Stimulated activated CD8-positive, alpha-beta memory T cell treated with anti-CD3 and anti-CD28 coated beads, Interleukin-12 subunit alpha, Interleukin-12 subunit beta, amount 100 ng/mL, for 4 hours (primary cell): ENCODE measurements around the gene APOH.

ENCODE experiments used
- DNase-seq: peaks from one replicate; pipeline ENCODE4 v3.0.0-alpha.2; 2020; ENCODE audit warnings: low read depth

Gene APOH

GRCh38 chr17:66235377-66235994 lies 6.3 kb upstream of the APOH start:
- DNase-seq: no peak

DNA sequence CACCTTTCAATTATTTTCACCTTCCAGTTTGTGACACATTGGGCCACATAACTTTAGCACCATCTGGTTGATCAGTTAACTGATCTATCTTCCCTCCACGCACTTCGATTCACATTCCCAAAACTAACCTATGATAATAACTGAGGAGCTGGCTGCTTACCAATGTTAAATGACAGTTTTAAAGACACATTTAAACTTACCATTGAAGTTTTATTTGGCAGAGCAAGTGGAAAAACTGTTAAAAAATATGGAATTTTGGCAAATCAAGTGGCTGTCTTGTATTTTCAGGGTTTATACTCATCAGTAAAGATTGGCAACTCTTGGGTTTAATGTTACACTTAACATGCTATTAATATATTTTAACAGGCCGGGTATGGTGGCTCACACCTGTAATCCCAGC lies 5.4 kb upstream of the APOH start:
- no peak for DNase-seq

GRCh38 chr17:66233023-66233753 lies 4.0 kb upstream of the APOH start:
- no peak for DNase-seq

DNA sequence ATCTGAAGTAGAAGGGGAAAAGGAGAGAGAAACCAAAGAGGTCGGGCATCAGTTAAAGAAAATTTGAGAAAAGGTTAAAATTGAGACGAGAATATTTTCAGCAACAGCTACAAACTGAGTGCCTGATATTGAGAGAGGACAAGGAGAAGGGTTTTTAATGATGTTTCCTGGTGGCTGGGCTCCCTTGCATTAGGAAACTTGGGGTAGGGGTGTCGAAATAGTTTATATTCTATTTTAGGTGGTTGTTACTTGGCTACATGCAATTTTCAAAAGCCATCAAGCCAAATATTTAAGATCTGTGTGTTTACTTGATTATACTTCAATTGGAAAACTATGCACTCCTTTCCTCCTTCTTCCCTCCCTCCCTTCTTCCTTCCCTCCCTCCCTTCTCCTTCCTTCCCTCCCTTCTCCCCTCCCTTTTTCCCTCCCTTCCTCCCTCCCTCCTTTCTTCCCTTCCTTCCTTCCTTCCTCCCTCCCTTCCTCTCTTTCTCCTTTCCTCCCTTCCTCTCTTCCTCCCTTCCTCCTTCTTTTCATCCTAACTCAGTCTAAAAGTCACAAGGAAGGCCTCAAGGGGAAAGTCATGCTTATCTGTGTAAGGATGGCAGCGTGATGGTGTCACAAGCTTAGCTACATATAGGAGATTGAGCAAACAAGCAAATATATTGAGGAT lies 1.8 kb upstream of the APOH start:
- no peak for DNase-seq

GRCh38 chr17:66229783-66230538 lies 746 bp upstream of the APOH start:
- no peak for DNase-seq

DNA sequence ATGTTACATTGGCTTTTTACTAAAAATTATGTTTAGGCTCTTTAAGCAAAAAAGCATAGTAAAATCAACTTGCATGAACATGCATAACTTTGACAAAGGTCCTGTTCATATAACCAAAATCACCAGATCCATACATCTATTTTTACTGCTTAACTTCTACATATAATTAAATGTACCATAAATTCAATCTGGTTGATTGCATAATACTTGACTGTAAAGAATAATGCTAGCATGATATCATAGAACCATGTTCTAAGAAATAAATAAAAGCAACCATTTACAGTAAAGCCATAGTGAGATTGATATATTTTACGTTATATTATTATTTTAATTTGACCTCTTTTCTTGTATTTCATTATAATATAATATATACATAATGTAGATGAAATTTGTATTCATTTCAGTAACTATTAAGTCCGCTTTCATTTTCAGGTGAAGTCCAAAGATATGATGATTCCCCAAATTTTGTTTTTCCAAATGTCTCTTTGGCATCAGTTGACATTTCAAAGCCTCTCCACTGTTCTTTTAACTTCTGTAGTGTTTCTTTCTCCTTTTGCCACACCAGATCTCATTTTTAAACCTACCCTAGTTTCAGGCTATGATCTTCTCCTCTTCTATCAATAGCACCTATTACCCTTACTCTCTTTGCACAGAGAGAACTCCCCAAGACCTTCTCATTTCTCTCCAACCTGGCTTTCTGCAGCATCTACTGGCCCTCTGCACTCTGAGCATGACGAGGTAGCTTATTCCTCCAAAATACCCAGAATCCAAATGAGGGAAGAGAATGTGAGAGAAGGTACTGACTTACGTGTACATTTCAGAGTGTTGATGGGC lies 1.8 kb downstream of the APOH start:
- DNase-seq: no peak

- DNase-seq: no peak
Measured at GRCh38 chr17:66222798-66223350, 6.3 kb downstream of the APOH start.

- no peak for DNase-seq
Measured at GRCh38 chr17:66221755-66222530, 7.3 kb downstream of the APOH start.

DNA sequence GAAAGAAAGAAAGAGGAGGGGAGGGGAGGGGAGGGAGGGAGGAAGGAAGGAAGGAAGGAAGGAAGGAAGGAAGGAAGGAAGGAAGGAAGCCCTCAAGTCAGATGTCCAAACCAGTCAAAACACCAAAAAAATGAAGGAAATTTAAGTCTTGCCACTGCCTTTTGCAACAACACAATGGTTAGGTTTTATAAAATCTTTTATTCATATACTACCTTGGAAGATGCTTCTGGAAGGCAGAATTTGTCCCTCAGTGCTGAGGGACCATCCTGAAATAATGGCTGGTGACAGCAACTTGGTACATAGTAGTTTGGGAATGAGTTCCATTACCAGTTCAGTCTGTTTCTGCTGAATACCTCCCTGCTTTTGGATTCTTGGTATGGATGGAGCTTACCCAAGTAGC lies 7.9 kb downstream of the APOH start:
- no peak for DNase-seq

DNA sequence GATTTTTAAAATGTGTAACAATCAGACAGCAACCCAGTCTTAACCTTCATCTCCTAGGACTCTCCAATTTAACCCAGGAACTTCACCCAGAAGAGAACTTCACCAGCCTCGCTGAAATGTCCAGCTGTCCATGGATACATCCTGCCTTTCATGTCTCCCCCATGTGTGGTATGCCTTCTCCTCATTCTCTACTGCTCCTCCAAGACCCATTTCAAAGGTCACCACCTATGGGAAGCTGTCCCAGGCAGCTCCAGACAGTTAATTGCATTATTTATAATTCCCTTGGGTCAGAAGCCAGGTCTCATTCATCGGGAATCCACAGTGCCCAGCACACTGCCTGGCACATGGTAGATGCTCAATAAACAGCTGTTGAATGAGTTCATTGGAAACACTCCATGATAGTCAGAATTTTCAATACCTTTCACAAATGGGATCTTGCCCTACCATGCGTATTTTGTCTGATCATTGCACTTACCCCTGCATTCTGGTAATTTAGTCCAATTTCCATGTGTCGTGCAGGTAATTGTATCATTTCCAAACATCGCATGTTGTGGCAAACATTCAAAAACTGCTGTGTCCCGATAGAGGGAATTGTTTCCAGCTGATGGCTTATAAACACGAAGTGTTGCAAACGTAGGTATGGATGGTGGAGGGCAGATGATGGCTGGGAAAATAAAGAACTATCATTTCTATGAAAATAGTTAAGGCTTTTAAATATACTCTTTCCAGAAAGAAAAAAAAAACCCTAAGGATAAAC lies 9.0 kb downstream of the APOH start:
- no peak for DNase-seq

DNA sequence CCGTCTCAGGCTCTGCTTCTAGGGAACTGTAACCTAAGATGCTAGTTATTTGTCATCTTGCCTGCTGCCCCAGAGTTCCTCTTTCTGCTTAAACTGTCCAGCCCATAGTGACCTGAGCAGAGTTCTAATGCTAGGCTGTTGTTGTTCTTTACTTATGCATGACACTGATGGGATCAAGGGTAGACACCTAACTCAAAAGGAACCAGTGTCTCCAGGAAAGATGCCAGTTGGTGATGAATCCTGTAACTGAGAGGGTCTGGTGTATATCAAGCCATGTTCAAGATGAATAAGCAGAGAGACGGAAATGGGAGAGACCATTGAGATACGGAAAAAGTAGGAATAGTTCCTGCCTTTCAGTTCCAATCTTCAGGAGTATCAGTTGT lies 13.7 kb downstream of the APOH start:
- DNase-seq: no peak

- DNase-seq: no peak
Measured at GRCh38 chr17:66214884-66215528, 14.2 kb downstream of the APOH start.

GRCh38 chr17:66211047-66211810 lies 18.0 kb downstream of the APOH start:
- no peak for DNase-seq

DNA sequence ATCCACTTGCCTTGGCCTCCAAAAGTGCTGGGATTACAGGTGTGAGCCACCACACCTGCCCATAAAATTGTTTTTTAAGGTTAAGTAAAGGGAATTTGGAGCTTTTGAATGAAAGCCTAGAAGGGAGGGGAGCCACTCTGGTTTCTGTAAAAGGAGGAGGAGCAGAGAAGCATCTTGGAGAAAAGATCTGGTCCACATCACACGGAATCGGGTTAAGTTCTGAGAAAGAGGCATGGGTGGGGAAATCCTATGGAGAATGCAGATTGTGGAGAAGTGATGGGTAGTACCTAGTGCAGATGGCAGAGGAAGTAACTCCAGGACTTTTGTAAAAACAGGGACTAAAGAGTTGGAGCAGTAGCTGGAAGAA lies 19.0 kb downstream of the APOH start:
- no peak for DNase-seq

- no peak for DNase-seq
Measured at GRCh38 chr17:66207936-66208335, 21.3 kb downstream of the APOH start.

- no peak for DNase-seq
Measured at GRCh38 chr17:66203274-66204015, 25.8 kb downstream of the APOH start.

DNA sequence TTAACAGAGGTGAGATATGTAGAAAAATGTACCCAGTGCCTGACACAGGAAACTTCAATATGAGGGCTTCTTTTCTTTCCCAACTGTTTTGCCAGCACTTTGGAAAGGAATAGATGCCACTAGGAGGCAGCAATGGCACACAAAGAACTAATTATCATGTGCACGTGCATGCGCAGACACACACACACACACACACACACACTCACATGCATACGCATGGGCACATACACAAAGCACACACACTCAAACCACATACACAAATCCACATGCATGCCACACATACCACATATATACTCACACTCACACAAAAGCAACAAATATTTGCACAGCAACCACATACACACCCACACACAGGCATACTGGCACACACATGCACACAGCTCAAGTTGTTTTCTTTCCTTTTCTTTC lies 28.5 kb downstream of the APOH start:
- DNase-seq: no peak

GRCh38 chr17:66198242-66198641 lies 31.0 kb downstream of the APOH start:
- DNase-seq: no peak
